ENCODE results near the gene CDK5RAP3.
"Not testable (repeated sequence)": the region's sequence is repeated elsewhere in the genome, so short reads cannot be mapped to it uniquely, and the experiment has no call there.

The CDK5RAP3 gene

GRCh38 chr17:48002266-48002915, 31.5 kb downstream of the CDK5RAP3 start:
- DNase-seq: peak; percentile 88

GRCh38 chr17:48002916-48003416, 32.1 kb downstream of the CDK5RAP3 start:
- DNase-seq: peak; percentile 74

- DNase-seq: peak; percentile 73
These were observed 32.7 kb downstream of the CDK5RAP3 start for GRCh38 chr17:48003417-48004151.

GRCh38 chr17:48004983-48005382, 34.1 kb downstream of the CDK5RAP3 start:
- DNase-seq: no peak

DNA sequence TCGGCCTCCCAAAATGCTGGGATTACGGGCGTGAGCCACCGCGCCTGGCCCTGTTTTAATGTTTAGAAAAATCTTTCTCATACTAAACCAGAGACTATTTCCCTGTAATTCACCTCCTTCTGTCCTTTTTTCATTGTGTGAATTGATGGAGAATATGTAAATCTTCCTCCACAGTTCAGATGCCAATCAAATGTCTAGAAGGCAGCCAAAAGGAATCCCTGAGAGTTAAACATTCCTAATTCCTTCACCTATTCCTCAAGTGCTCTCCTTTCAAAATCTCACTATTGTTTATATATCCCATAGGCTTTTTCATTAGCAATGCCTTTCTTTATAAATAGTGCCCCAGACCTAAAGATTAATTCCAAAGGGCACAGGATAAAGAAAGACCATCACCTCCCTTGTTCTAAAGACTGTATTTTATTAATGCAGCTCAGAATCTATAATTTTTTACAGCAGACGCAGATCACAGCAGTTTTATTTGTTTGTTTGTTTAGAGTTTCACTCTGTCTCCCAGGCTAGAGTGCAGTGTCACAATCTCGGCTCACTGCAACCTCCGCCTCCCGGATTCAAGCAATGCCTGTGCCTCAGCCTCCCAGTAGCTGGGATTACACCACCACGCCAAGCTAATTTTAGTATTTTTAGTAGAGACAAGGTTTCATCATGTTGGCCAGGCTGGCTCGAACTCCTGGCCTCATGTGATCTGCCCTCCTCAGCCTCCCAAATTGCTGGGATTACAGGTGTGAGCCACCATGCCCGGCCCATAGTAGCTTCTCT, 36.2 kb downstream of the CDK5RAP3 start:
- no peak for DNase-seq

DNA sequence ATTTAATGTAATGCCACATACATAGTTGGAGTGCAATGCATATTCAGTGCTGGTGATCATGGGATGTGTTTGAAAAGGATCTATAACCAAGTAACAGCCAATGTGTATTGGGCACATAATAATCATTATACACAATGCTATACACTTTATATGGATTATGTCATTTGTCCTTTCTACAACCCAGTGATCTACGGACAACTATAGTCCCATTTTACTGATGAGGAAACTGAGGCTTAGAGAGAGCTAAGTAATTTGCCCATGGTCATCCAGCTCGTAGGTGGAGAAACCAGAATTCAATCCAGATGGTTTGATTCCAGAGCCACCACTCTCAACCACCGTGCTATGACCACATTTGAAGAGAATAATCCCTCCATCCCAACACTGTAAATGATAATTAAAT, 39.3 kb downstream of the CDK5RAP3 start:
- no peak for DNase-seq

- DNase-seq: peak; percentile 73
These were observed 40.7 kb downstream of the CDK5RAP3 start for GRCh38 chr17:48011405-48012150.

DNA sequence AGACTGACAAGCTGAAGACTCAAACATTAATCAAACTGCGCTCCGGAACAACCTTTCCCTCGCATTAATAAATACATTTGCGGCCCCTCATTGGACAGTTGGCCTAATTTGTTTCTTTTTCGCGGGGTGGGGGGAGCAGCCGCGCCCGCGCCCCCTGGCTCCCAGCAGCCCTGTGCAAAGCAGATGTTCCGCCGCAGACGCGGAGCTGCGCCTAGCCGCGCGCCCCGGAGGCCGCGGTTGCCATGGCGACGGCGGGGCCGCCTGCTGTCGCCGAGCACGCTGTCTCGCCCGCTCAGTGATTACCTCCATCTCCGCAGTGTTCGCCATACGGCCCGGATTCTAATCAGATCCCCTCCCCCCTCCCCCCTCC, 41.2 kb downstream of the CDK5RAP3 start:
- DNase-seq: peak; percentile 50

- DNase-seq: no peak
These were observed 41.7 kb downstream of the CDK5RAP3 start for GRCh38 chr17:48012654-48013053.

DNA sequence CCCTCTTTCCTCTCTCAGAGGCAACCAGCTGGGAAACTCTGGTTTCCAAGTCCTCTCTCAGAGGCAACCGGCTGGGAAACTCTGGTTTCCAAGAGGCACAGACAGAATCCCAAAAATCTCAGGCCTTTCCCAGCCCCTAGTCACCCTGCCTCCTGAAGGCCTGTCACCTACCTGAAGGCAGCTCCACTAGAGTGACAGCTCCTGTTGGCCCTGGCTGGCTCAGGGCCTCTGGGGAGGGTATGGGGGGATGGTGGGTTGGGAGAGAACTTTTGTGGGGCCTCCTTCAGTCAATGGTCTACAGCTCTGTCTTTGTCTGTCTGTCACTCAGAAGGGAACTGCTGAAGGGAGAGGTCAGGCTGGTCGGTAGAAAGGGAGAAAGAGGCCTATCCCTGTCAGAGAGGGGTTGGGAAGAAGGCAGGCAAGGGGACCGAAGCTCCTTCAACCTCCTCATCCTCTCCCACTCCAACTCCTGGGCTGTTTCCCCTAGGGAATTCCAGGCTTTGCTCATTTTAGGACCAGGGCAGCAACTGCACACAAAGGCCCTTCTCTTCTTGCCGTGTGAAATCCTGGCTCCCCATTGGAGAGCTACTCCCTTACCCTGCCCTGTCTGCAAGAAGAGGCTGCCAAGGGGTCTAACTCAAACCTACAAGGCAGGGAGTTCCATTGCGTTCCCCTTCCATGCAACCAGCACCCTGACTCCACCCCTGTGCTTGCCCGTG, 43.1 kb downstream of the CDK5RAP3 start:
- DNase-seq: no peak

DNA sequence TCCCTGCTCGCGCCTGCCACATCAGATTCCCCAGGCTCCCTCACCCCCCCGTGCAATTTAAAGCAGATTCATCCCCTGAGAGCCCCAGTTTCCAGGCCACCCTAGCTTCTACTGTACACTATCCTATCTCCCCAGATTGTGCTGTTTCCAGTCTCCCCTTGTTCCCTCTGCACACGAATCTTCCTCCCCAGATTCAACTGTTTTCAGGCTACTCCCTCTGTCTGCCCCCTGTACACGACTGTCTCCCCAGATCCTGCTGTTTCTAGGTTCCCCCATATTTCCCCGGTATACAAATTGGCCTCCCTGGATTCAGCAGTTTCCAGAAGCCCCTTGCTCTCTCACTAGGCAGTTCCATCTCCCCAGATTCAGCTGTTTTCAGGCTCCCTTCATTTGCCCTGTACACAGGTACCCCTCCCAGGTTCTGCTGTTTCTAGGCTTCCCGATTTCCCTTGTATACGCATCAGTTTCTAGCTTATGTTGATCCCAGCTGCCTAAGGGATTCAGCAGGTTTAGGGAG, 43.7 kb downstream of the CDK5RAP3 start:
- DNase-seq: no peak

- peak; percentile 40 for DNase-seq
These were observed 45.2 kb downstream of the CDK5RAP3 start for GRCh38 chr17:48016112-48016511.

DNA sequence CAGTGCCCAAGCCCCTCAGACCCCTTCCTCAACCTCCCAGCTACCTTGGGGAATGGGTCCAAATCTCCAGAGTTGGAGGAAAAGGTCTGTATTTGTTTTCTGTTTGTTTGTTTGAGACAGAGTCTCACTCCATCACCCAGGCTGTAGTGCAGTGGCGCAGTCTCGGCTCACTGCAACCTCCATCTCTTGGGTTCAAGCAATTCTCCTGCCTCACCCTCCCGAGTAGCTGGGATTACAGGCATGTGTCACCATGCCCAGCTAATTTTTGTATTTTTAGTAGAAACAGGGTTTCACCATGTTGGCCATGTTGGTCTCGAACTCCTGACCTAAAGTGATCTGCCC, 46.9 kb downstream of the CDK5RAP3 start:
- not testable (repeated sequence) for DNase-seq

DNA sequence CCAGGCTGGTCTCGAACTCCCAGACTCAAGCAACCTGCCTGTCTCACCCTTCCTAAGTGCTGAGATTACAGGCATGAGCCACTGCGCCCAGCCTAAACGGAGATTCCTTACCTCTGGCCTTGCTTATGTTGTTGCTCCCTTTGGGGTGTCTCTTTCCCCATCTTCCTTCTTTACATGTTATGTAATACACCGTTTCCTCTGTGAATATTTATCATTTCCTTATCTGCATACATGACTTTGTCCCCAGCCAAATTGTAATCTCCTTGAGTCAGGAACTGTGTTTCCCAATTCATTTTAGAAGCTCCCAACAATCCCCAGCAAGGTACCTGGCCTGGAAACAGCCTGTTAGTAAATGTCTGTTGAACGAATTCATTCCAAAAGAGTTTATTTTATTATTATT, 51.0 kb downstream of the CDK5RAP3 start:
- no peak for DNase-seq

- DNase-seq: no peak
These were observed 52.0 kb downstream of the CDK5RAP3 start for GRCh38 chr17:48022901-48023300.

- DNase-seq: peak; percentile 60
These were observed 52.7 kb downstream of the CDK5RAP3 start for GRCh38 chr17:48023400-48024148.

DNA sequence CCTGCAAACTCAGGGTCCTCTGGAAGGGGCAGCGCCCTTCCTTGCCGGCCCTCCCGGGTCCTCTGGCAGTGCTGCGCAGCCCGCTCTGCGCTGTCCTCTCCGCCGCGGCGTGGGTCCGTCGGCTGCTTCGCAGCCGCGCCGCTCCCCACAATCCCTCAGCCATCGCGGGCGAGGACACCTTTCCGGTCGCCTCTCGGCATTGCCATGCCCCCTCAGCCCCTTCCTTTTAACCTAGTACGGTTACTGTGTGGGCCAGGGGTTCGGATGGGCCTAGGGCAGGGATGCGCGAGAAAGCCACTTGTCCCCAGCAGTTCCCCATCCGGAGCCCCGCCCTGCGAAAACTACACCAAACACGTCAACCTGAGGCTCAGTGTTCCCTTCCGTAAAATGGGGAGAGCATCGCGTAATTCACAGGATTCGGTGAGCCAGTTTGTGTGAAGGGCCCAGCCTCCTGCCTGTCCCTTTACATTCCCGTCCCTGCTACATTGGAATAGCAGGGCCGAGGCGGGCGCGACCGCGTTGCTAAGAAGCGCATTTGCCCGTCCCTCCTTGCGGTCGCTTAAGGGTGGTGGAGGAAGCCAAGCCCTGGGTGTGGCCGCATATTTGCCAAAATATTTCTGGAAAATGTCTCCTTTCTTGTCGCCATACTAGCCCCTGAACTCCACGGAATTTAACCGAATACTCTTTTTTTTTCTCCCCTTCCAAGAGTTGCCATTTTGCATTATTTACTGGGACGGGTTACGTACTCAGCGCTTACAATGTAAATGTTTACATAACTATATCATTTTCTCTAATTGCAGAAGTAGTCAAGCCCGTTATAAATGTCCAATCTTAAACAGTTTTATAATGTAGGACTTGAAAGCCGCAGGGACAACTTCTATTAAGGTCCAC, 53.5 kb downstream of the CDK5RAP3 start:
- DNase-seq: peak; percentile 53

DNA sequence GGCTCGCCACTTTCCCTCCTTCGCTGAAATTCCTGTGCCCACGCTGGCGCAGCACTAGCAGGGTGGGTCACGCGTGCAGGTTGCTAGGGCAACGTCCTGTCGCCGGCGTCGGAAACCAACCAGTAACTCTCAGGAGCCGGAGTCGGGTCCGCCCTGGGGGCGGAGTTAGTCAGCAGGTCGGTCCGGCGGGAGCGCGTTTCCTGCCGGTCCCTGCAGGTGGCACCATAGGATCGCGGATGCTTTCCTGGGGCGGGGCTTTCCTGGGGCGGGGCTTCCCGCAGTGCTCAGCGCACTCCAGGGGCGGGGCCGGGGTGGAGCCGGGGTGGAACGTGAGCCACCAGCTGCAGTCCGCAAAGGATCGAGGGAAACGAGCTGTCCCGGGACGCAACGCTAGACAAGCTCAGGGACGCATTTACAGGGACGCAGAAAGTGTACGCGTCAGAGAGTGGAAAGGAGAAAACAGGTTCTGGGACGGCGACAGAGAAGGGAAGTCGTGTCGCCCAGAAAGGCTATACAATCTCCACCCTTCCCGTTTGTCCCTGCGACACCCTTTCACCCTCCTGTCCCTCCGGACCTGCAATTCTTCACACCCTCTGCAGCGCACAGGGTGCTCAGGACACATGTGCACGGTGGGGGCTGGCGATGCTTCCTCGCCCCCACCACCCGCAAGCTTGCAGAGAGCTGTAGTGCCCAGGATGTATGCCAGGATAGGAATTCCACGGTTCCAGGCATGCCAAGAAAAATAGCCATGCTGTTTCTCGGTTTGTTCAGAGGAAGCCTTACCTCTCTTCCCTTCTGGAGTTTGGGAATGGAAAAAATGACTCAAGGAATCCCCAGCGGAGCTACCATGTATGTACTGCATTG, 54.4 kb downstream of the CDK5RAP3 start:
- DNase-seq: peak; percentile 95

DNA sequence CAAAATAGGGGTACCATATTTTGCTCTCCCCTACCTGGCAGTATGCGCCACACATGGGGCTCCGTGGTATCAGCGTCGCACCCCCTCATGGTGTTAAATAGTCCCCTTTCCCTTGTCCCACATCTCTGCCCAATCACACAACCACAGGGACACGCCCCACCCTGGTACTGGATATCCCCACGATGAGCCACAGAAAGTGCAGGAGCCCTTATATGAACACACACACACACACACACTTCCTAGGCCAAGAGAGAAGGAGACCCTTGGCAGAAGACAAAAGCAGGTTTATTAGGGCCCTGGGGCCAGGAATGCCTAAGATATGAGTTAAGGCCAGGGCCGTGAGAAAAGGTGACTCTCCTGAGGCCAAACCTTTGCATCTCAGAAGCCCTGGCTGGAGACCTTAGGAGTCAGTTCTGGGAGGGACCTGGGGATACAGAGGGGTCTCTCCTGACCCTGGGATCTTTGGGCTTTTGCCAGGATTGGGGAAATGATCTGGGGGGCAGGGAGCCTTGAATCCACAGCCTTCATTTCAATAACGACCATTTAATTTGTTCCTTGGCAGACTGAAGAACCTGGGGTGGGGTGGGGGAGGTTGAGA, 55.1 kb downstream of the CDK5RAP3 start:
- DNase-seq: peak; percentile 24

All from fibroblast of skin of right biceps (primary cell).